T-helper 1 cell treated with Interleukin-12 subunit alpha and Interleukin-12 subunit beta and Interleukin-4 antibody, amounts not matched to agents 30 ng/mL and 1 ng/mL, for 36 hours (primary cell): ENCODE results near the gene KCTD14. TPM values are rescaled to one million over a fixed set of nuclear protein-coding genes. Genes with fewer than 3 reads are reported as not detected.
"Not testable (repeated sequence)": the region's sequence is repeated elsewhere in the genome, so short reads cannot be mapped to it uniquely, and the experiment has no call there.

Experiments used
- intact Hi-C: fragments of 100-400 bp; cut with micrococcal nuclease; formaldehyde crosslinking; loops from one replicate; pipeline ENCODE4 v1.15.1; 2024
- total RNA-seq: library from RNA; stranded (reverse); gene quantifications from 2 replicates; pipeline ENCODE4 v1.2.3, GENCODE V29; 2022

KCTD14 gene
- total RNA-seq, 1 donor from 2014 or later = 0.49 TPM

DNA sequence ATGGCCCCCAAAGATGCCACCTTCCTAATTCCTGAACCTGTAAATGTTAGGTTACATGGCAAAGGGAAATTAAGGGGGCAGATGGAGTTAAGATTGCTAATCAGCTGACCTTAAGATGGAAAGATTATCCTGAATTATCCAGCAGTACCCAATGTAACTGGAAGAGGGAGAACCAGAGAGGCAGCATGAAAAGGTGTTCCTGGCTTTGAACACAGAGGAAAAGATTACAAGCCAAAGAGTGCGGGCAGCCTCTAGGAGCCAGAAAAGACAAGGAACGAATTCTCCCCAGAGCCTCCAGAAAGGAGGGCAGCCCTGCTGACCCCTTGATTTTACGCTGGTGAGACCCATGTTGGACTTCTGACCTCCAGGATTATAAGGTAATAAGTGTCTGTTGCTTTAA is 25.5 kb upstream of the KCTD14 start:
- intact Hi-C loops = loop anchor here (10.0 kb wide), 1 partner anchor 414 kb away; the partner anchor contains the start of gene CLNS1A

GRCh38 chr11:78046486-78046854 is 23.4 kb upstream of the KCTD14 start:
- intact Hi-C loops = loop anchor here (1.0 to 10.0 kb wide), 4 partner anchors 52 to 412 kb away; partner anchors contain the start of genes CLNS1A, INTS4 and RSF1

- intact Hi-C loops = loop anchor here (1.0 to 10.0 kb wide), 4 partner anchors 51 to 411 kb away; partner anchors contain the start of genes CLNS1A, INTS4 and RSF1
Observed at GRCh38 chr11:78045851-78046485, 22.9 kb upstream of the KCTD14 start.

GRCh38 chr11:78044706-78045105 is 21.6 kb upstream of the KCTD14 start:
- intact Hi-C loops = loop anchor here (10.0 kb wide), 1 partner anchor 410 kb away; the partner anchor contains the start of gene CLNS1A

- intact Hi-C loops = loop anchor here (10.0 kb wide), 1 partner anchor 407 kb away; the partner anchor contains the start of gene CLNS1A
Observed at GRCh38 chr11:78041843-78042440, 18.9 kb upstream of the KCTD14 start.

DNA sequence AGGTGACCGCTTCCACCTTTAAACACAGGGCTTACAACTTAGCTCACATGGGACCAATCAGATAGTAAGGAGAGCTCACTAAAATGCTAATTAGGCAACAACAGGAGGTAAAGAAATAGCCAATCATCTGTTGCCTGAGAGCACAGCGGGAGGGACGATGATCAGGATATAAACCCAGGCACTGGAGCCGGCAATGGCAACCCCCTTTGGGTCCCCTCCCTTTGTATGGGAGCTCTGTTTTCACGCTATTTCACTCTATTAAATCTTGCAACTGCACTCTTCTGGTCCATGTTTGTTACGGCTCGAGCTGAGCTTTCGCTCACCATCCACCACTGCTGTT is 18.3 kb upstream of the KCTD14 start:
- intact Hi-C loops = loop anchor here (10.0 kb wide), 1 partner anchor 407 kb away; the partner anchor contains the start of gene CLNS1A

- intact Hi-C loops = loop anchor here (10.0 kb wide), 1 partner anchor 406 kb away; the partner anchor contains the start of gene CLNS1A
Observed at GRCh38 chr11:78040691-78041379, 17.8 kb upstream of the KCTD14 start.

DNA sequence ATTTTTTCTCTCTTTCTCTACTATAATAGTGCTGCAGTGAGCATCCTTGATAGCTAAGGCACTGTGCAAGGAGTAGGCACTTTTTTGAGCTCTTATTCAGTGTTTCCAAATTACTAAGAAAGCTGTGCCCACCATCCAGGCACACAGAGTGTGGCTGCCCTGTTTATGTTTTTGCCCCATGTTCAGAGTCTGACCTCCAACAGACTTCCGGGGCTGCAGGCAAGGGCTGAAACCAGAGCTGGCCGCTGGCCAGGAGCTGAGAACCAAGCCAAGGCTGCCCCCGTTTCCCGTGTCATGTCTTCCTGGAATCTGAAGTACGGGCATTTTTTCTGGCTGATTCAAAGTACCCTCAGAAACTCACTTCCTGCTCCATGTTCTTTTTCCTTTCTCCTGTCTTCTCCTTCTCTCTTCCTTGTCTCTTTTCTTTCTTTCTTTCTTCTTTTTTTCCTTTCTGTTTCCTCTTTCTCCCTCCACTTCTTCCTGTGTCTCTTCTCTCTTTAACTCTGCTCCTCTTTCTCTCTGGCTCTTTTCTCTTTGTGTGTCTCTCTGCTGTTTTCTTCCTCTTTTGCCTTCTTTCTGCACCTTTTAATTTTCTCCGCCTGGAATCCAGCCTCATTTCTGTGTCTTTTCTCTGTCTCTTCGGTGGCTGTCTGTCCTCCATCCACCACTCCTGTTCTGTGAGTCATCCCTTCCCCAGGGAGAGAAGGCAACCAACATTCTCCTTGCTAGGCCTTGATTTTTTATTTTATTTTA is 17.0 kb upstream of the KCTD14 start:
- intact Hi-C loops = loop anchor here (10.0 kb wide), 1 partner anchor 405 kb away; the partner anchor contains the start of gene CLNS1A

DNA sequence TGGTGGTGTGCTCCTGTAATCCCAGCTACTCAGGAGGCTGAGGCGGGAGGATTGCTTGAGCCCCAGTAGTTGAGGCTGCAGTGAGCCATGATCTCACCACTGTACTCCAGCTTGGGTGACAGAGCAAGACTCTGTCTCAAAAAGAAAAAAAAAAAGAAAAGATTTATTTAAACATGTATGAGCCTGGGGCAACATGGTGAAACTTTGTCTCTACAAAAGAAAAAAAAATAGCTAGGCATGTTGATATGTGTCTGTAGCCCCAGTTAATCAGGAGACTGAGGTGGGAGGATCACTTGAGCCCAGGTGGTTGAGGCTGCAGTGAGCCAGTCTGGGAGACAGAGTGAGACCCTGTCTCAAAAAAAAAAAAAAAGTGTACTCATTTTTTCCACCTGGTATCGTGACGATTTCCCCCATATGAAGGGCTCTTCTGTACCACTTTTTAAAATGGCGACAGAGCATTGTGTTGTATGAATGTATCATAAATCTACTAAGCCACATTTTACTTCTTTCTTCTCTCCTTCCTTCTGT is 16.4 kb upstream of the KCTD14 start:
- intact Hi-C loops = no loop called here

- intact Hi-C loops = no loop called here
Observed at GRCh38 chr11:78038697-78039313, 15.7 kb upstream of the KCTD14 start.

DNA sequence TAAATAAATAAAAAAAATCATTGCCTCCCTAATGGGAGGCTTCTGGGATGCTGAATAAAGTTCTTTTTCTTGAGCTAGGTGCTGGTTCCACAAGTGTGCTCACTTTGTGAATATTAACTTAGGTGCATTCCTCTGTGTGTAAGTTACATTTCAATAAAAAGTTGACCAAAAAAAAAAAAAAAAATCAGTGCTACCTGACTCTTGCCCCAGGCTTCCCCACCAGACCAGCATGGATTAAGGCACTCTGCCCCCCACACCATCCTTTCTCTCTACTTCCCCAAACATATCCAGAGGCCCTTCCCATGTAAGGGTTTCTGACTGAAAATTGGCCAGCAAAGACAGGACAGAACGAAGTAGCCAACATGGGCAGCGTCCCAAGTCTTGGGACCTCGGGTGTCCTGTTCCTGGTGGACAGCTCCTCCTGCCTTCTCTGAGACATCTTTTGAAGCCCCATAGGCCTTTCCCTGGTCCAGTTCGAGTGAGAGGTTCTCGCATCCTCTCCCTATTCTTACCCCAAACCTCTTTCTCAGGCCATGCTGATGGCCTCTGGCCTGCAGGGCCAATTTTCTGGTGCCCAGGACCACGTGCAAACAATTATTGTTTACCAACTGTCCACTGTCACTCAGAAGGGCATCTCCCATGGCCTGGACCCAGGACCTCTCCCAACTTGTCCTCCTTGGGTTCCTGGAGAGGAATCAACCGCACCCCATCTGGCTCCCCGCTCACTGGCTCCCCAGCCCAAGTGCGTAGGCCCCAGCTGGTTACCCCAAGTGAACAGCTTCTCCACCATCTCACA is 14.9 kb upstream of the KCTD14 start:
- intact Hi-C loops = no loop called here

GRCh38 chr11:78037056-78037455 is 14.0 kb upstream of the KCTD14 start:
- intact Hi-C loops = no loop called here

DNA sequence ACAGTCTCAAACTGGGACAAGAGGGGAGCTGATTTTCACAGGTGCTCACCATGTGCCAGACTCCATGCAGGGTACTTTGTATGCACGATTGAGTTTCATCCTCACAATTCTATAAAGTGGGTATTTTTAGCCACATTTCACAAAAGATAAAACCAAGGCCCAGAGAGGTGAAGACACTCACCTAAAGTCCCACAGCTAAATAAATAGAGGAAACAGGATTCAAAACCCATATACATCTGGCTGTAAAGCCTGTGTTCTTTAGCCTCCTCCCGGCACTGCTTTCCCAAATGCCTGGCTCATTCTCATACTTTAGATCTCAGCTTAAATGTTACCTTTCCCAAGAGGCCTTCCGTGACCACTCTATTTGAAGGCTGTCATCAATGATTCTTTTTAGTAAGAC is 13.2 kb upstream of the KCTD14 start:
- intact Hi-C loops = no loop called here

- intact Hi-C loops = no loop called here
Observed at GRCh38 chr11:78034623-78035022, 11.5 kb upstream of the KCTD14 start.

- intact Hi-C loops = no loop called here
Observed at GRCh38 chr11:78033040-78033439, 10.0 kb upstream of the KCTD14 start.

DNA sequence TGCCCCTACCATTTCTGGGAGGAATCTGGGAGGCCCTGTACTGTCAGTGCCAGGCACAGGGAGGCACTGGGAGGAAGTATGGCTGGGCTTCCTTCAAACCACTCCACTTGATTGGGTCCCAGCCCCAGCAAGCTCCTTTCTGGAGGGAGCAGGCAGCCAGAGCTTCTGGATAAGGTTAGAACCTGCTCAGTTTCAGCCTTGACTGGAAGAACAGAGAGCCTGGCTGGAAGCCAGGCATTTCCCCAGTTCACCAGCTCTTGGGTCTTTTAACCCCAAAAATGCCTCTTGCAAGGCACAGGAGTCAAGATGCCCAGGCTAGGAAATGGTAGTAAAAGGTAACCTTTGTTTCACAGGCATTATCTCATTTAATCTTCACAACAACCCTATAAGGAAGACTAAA is 9.0 kb upstream of the KCTD14 start:
- intact Hi-C loops = no loop called here

GRCh38 chr11:78031629-78032028 is 8.6 kb upstream of the KCTD14 start:
- intact Hi-C loops = no loop called here

GRCh38 chr11:78030429-78031325 is 7.6 kb upstream of the KCTD14 start:
- intact Hi-C loops = no loop called here

DNA sequence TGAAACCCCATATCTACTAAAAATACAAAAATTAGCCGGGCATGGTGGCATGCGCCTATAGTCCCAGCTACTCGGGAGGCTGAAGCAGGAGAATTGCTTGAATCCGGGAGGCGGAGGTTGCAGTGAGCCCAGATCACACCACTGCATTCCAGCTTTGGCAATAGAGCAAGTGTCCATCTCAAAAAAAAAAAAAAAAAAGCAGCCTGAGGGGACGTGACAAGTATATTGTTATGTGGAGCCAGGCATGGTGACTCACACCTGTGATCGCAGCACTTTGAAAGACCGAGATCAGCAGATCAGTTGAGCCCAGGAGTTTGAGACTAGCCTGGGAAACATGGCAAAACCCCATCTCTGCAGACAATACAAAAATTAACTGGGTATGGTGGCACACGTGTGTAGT is 5.3 kb upstream of the KCTD14 start:
- intact Hi-C loops = not testable (repeated sequence)
